ENCODE results near the gene ECI2.

The ECI2 gene

DNA sequence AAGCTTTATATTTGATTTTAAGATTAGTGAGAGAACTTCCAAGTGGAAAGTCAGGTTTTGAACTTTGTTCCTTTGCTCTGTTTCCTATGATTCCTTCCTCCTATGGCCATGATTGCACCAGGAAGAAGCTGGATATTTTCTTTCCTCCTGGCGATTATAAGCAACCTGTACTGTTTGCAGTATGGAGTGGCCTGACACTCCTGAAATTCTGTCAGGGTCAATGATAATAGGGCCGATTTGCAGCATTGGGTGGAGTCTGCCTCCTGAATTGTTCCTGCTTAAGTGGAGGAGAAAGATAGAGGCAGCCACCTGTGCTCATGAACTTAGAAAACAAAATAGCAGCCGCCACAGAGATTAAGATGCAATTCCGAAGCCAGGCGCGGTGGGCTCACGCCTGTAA is 46.7 kb downstream of the ECI2 start:
- DNase-seq: no peak
- no peaks in the 10 kb centered on the region for H3K36me3 ChIP-seq (ENCODE audit: insufficient read depth, low read length)
- no peaks in the 10 kb centered on the region for H3K9me3 ChIP-seq (ENCODE audit: insufficient read depth, low read length, severe bottlenecking)
- no peak overlapping the region for H3K4me2 ChIP-seq (ENCODE audit: insufficient read depth, low read length)
- H2AFZ ChIP-seq (ENCODE audit: low read depth, low read length): no peak overlapping the region
- no peak for TF ChIP-seq EZH2 (IDR thresholded peaks at IDR 0.05; ENCODE audit: borderline replicate concordance, low read depth, low read length, severe bottlenecking)
- TF ChIP-seq, protein P1, sequence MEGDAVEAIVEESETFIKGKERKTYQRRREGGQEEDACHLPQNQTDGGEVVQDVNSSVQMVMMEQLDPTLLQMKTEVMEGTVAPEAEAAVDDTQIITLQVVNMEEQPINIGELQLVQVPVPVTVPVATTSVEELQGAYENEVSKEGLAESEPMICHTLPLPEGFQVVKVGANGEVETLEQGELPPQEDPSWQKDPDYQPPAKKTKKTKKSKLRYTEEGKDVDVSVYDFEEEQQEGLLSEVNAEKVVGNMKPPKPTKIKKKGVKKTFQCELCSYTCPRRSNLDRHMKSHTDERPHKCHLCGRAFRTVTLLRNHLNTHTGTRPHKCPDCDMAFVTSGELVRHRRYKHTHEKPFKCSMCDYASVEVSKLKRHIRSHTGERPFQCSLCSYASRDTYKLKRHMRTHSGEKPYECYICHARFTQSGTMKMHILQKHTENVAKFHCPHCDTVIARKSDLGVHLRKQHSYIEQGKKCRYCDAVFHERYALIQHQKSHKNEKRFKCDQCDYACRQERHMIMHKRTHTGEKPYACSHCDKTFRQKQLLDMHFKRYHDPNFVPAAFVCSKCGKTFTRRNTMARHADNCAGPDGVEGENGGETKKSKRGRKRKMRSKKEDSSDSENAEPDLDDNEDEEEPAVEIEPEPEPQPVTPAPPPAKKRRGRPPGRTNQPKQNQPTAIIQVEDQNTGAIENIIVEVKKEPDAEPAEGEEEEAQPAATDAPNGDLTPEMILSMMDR (IDR thresholded peaks at IDR 0.05; ENCODE audit: borderline replicate concordance, extremely low read depth, low read length, poor library complexity, severe bottlenecking): no peak
- H3K27me3 ChIP-seq (ENCODE audit: insufficient read depth, low read length, poor library complexity): peaks cover 4% of the 10 kb centered on the region
- no peak overlapping the region for H3K4me3 ChIP-seq (ENCODE audit: low read depth in 1 of 2, low read length in 2 of 2)
- H3K4me1 ChIP-seq (ENCODE audit: insufficient read depth, low read length): no peaks in the 10 kb centered on the region
- H3K79me2 ChIP-seq (ENCODE audit: insufficient read depth, low read length): no peaks in the 10 kb centered on the region
- no peaks in the 10 kb centered on the region for H4K20me1 ChIP-seq (ENCODE audit: insufficient read depth, low read length)
- H3K27ac ChIP-seq (ENCODE audit: low read length): no peak overlapping the region
- no peak overlapping the region for H3K9ac ChIP-seq (ENCODE audit: low read depth, low read length)
- ATAC-seq (ENCODE audit: insufficient read depth, low read depth): no peak

- TF ChIP-seq, protein P1 (IDR thresholded peaks at IDR 0.05; ENCODE audit: borderline replicate concordance, extremely low read depth, low read length, poor library complexity, severe bottlenecking): no peak
- TF ChIP-seq EZH2 (IDR thresholded peaks at IDR 0.05; ENCODE audit: borderline replicate concordance, low read depth, low read length, severe bottlenecking): no peak
- Histone ChIP-seq H3K79me2 (ENCODE audit: insufficient read depth, low read length) (no peaks in the 10 kb centered on the region), H3K4me1 (ENCODE audit: insufficient read depth, low read length) (no peaks in the 10 kb centered on the region), H4K20me1 (ENCODE audit: insufficient read depth, low read length) (no peaks in the 10 kb centered on the region), H3K4me3 (ENCODE audit: low read depth in 1 of 2, low read length in 2 of 2) (no peak overlapping the region), H2AFZ (ENCODE audit: low read depth, low read length) (no peak overlapping the region), H3K27ac (ENCODE audit: low read length) (no peak overlapping the region), H3K27me3 (ENCODE audit: insufficient read depth, low read length, poor library complexity) (peaks cover 4% of the 10 kb centered on the region), H3K9ac (ENCODE audit: low read depth, low read length) (no peak overlapping the region), H3K36me3 (ENCODE audit: insufficient read depth, low read length) (no peaks in the 10 kb centered on the region), H3K4me2 (ENCODE audit: insufficient read depth, low read length) (no peak overlapping the region), H3K9me3 (ENCODE audit: insufficient read depth, low read length, severe bottlenecking) (no peaks in the 10 kb centered on the region)
- no peak for DNase-seq
- ATAC-seq (ENCODE audit: insufficient read depth, low read depth): no peak
Measured at GRCh38 chr6:4085332-4085700, 50.1 kb downstream of the ECI2 start.

GRCh38 chr6:4084444-4085331 is 50.7 kb downstream of the ECI2 start:
- H2AFZ ChIP-seq (ENCODE audit: low read depth, low read length): no peak overlapping the region
- H3K36me3 ChIP-seq (ENCODE audit: insufficient read depth, low read length): no peaks in the 10 kb centered on the region
- H4K20me1 ChIP-seq (ENCODE audit: insufficient read depth, low read length): no peaks in the 10 kb centered on the region
- H3K9me3 ChIP-seq (ENCODE audit: insufficient read depth, low read length, severe bottlenecking): no peaks in the 10 kb centered on the region
- TF ChIP-seq, protein P1 (IDR thresholded peaks at IDR 0.05; ENCODE audit: borderline replicate concordance, extremely low read depth, low read length, poor library complexity, severe bottlenecking): no peak
- no peak for TF ChIP-seq EZH2 (IDR thresholded peaks at IDR 0.05; ENCODE audit: borderline replicate concordance, low read depth, low read length, severe bottlenecking)
- no peaks in the 10 kb centered on the region for H3K79me2 ChIP-seq (ENCODE audit: insufficient read depth, low read length)
- DNase-seq (no peak), ATAC-seq (ENCODE audit: insufficient read depth, low read depth) (no peak)
- no peak overlapping the region for H3K9ac ChIP-seq (ENCODE audit: low read depth, low read length)
- no peak overlapping the region for H3K27ac ChIP-seq (ENCODE audit: low read length)
- H3K4me2 ChIP-seq (ENCODE audit: insufficient read depth, low read length): no peak overlapping the region
- peaks cover 4% of the 10 kb centered on the region for H3K27me3 ChIP-seq (ENCODE audit: insufficient read depth, low read length, poor library complexity)
- H3K4me1 ChIP-seq (ENCODE audit: insufficient read depth, low read length): no peaks in the 10 kb centered on the region
- H3K4me3 ChIP-seq (ENCODE audit: low read depth in 1 of 2, low read length in 2 of 2): no peak overlapping the region

Measured in DND-41 (cell line).